DMS153 treated with DMSO at 0.1 percent for 48 hours (cell line): ENCODE data around the gene TRIM14.

Experiments used
- DNase-seq: peaks from one replicate; lab custom pipeline; 2025; ENCODE audit not compliant: unreplicated experiment; lab: John Stamatoyannopoulos, UW

Gene TRIM14

GRCh38 chr9:98118640-98119601 lies at the start of gene TRIM14:
TRIM14 (minus strand) TSS chr9:98119222; CDS start chr9:98119188, 34 bp downstream.
- no peak for DNase-seq

GRCh38 chr9:98168153-98168780 lies 49.2 kb upstream of the TRIM14 start:
- no peak for DNase-seq

- no peak for DNase-seq
These were observed 45.9 kb upstream of the TRIM14 start for GRCh38 chr9:98164912-98165311.

- DNase-seq = no peak
These were observed 43.6 kb upstream of the TRIM14 start for GRCh38 chr9:98162613-98163012.

- DNase-seq = no peak
These were observed 42.8 kb upstream of the TRIM14 start for GRCh38 chr9:98161851-98162250.

- DNase-seq = no peak
These were observed 40.8 kb upstream of the TRIM14 start for GRCh38 chr9:98159790-98160189.

DNA sequence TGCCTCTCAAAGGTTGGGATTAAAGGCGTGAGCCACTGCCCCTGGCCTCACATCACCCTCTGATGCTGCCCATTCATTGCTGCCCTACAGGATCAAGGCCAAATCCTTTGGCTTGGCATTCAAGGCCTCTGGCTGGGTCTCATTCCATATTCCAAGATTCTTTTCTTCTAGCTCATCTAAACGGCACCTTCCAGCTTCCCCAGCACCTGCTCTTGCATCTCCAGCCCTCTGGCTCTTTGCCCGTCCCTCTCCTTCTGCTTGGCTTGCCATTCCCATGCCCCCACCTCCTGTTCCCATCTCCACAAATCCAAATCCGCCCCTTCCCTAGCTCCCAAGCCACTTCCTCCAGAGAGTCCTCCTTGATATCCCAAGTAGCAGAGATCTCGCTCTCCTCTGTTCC lies 40.3 kb upstream of the TRIM14 start:
- DNase-seq = no peak

DNA sequence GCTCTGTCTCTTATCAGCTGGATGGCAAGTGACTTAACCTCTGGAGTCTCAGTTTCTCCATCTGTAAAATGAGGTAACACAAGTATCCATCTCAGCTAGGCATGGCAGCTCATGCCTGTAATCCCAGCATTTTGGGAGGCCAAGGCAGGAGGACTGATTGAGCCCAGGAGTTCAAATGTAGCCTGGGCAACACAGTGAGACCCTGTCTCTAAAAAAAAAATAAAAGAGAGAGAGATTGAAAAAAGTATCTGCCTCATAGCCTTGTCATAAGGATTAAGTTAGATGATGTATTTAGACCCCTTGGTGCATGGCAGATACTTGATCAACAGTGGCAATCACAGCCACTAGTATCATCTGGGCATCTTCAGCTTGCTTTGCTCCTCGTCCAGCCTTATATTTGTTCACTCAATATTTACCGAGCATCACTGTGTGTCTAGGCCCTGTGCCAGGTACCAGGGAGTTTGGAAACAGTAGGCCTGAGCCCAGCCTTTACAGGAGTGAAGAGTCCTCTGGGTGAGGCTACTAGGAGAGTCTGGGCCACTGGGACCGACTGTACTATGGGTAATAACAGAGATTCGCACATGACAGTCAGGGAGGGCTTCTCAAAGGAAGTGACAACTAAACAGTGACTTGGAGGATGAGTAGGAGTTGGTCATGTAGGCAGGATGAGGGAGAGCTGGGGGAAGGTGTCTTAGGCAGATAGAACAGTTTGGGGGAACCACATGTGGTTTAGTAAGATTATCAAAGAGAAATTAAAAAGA lies 39.2 kb upstream of the TRIM14 start:
- peak; percentile 31 for DNase-seq

- DNase-seq = no peak
These were observed 38.4 kb upstream of the TRIM14 start for GRCh38 chr9:98157372-98157771.

DNA sequence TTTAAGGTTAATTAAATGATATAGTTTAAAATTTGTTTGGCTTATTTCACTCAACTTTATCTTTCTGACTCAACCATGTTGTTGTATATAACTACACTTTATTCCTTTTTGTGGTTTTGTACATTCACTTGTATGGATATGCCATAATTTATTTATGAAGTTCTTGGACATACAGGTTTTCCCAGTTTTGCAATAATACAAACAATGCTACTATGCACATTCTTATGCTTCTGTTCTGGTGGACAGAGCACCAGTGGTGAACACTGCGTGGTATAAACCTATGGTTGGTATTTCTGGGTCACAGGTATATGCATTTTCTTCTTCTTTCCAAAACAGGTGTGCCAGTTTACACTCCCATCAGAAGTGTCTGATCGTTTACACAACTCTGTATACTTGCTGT lies 35.7 kb upstream of the TRIM14 start:
- DNase-seq = no peak

DNA sequence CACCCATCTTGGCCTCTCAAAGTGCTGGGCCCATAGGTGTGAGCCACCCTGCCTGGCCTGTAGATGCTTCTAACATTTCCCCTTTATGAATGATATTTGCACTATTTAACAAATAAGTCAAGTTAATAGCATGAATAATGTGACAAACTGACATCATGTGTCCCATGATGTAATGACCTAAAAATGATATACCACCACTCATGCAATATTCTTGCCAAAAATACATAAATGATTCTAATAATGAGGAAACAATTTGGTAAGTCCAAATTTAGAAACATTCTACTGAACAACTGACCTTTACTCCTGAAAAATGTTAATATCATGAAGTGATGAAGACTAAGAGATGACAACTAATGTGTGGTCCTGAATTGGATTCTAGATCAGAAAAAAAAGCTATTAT lies 33.5 kb upstream of the TRIM14 start:
- no peak for DNase-seq

- DNase-seq = no peak
These were observed 31.7 kb upstream of the TRIM14 start for GRCh38 chr9:98150721-98151120.

DNA sequence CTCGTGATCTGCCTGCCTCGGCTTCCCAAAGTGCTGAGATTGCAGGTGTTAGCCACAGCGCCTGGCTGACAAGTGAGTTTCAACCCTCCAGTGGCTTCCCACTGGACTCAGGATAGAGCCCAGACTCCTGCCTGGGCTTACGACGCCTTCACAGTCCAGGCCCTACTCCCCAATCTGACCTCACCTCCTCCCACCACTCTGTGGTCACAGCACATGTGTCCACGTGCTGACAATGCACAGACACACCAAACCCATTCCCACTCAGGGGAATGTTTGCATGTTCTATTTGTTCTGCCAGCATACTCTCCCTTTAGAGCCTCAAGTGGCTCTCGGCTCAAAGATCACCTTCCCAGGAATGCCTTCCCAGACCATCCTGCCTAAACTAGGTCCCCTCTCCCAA lies 31.1 kb upstream of the TRIM14 start:
- no peak for DNase-seq

- DNase-seq = no peak
These were observed 30.4 kb upstream of the TRIM14 start for GRCh38 chr9:98149422-98149821.

GRCh38 chr9:98148486-98148885 lies 29.5 kb upstream of the TRIM14 start:
- no peak for DNase-seq

DNA sequence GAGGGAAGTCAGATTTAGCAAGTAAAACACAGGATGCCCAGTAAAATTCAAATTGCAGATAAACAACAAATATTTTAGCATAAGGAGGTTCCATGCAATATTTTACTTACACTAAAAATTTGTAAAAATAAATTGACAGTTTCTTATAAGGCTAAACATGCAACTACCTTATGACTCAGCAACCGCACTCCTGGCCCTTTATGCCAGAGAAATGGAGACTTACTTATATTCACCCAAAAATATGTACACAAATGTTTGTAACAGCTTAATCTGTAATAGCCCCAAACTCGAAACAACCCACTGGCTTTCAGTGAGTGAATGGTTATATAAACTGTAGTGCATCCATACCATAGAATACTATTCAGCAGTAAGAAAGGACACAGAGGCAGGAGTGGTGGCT lies 28.6 kb upstream of the TRIM14 start:
- DNase-seq = no peak

DNA sequence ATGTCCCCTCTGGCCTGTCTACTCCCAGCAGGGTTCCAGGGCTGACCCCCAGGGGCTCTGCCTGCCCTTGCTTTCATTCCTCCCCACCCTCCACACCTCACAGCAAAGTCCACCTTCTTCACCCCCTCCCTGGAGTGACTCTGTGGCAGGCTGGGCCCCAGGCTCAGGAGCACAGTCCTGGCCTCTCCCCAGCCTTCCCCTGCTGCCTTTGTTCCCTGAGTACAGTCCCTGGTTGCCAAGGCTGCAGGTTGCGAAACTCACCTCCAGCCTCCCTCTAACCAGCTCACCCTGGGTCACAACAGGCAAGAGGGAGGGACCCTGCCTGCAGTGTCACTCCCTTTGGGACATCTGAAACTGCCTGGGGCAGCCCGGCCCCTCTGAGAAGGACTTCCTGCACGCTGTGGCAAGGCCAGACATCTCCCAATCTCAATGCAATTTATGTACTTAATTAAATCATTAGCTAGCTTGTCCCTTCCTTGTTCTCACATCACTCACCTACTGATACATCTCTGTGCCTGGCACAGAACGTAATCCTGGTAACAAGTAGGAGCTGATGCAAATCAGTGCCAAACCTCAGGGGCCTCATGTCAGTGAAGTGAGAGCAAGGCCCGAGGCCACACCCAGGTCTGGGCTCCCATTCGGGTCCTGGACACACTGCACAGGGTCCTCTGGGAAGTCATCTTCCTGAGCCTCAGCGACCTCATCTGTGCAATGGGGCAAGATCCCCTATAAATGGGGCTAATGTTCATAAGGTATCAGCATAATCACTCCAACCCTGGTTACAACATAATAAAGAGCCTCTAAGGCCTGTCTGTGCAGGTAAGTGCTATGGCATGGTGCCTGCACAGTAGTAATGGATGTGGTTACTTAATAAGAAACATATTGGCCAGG lies 27.3 kb upstream of the TRIM14 start:
- peak; percentile 61 for DNase-seq

DNA sequence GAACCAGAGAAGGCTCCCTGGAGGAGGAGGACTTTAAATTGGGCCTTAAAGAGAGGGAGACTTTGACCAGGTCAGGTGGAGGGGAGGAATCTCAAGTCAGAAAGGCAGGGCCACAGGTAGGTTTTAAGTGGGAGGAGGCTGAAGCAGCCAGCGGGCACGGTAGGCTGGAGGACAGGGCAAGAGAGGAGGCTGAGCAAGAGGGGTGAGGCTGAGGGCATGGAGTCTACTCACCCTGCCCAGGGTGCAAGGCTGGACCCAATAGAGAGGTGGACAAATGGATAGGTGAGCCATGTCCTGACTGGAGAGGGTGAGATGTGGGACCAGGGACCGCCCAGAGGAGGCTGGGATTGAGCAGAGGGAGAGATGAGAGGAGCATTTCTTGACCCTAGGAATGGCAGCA lies 25.6 kb upstream of the TRIM14 start:
- no peak for DNase-seq

DNA sequence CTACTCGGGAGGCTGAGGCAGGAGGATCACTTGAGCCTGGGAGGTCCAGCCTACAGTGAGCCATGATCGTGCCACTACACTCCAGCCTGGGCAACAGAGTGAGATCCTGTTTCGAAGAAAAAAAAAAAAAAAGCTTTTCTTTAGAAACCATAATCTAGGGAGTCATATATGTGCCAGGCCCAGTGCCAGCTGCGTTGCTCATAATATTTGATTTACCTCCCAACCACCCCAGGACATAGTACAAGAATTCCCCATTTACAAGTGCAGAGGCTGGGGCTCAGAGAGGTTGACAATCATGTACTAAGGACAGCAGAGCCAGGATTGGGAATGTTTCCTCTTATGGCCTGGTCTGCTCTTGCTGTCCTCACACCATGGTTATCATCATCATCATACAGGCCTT lies 25.1 kb upstream of the TRIM14 start:
- DNase-seq = no peak

DNA sequence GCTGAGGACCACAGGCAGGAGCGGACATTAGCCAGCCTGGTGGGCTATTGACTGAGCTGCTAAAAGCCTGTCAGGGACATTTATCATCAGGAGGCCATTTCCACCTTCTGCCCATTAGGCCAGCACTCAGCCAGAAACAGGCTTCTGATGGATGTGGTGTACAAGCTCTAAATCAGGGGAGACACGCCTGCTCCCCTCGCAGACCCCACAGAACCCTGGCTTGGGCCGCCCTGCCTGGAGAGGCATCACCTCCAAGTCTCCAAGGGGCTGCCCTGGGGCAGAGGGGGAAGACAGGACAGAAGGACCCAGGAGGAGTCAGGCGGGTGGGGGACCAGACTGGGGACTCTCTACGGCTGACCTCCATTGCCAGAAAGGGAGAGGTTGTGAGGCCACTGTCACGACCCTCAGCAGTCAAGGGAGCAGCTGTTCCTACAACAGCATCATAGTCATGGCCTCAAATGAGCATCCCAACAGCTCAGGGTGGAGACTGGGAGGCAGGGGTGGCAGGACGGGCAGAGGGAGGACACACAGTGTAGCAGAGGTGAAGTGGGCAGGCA lies 24.0 kb upstream of the TRIM14 start:
- no peak for DNase-seq
